ENCODE measurements around the gene CARMIL1.
"Not testable (repeated sequence)": the region's sequence is repeated elsewhere in the genome, so short reads cannot be mapped to it uniquely, and the experiment has no call there.

The CARMIL1 gene

DNA sequence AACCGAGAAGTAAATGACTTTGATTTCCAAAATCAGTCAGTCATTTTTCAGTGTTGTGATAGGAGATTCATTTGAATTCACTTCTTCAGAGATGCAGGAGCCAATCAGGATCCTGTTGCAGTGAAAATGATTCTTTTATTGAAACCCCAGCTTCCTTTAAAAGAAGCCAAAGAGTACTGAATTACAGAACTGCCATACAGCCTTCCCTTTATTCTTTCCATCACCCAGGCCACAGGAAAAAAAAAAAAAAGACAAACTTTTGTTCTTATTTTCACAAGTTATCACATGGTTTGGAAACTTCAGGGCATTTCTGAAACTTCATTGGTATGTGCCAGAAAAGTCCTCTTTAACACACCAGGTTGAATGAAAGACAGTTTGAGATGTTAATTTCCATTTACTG is 1.8 kb upstream of the CARMIL1 start:
- DNase-seq (ENCODE audit: low read depth in 2 of 2, low spot score in 1 of 2): no peak

DNA sequence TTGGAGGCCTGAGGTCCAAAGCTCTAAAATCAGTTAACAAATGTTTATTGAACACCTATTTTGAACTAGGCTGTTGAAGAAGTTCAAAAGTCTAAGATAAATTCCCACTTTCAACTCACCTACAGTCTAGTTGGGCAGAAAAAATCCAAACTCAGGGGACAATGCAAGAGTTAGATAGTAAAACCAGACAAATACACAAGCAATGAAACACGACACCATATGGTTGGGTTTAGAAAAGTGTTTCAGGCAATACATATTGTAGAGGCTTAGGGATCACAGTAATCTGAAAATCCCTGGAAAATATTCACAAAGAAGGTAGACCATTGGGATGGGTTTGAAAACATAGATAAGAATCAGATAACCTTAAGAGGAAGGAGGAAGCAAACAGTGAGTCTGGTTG is 1.3 kb upstream of the CARMIL1 start:
- no peak for DNase-seq (ENCODE audit: low read depth in 2 of 2, low spot score in 1 of 2)

DNA sequence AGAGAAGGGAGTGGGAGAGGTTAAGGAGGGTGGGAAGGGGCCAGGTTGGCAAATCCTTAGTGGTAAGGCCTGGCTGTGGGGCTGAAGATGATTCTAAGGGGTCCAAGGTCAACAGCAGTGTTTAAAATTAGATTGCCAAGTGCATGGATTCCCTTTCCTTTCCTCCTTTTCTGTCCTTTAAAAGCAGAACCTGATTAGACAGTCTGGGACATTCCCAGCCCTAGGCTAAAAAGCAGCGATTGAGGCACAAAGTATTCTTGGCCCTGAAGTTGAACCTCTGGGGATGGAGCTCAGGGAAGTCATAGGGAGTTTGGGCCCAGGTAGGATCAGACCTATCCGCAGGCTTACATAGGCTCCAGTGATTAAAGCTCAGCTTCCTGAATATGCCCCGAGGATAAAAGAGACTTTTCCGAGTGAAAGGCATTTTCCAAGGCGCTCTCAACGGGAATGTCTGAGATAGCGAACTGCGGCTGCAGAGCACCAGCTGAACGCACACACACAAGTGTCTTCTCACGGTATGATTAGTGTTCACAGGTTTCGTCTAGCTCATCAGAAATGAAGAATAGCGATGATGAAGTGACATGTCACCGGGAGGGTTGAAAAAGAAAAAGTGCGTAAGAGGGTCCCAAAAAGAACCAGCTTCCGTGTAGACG is 787 bp upstream of the CARMIL1 start:
- DNase-seq (ENCODE audit: low read depth in 2 of 2, low spot score in 1 of 2): no peak

DNA sequence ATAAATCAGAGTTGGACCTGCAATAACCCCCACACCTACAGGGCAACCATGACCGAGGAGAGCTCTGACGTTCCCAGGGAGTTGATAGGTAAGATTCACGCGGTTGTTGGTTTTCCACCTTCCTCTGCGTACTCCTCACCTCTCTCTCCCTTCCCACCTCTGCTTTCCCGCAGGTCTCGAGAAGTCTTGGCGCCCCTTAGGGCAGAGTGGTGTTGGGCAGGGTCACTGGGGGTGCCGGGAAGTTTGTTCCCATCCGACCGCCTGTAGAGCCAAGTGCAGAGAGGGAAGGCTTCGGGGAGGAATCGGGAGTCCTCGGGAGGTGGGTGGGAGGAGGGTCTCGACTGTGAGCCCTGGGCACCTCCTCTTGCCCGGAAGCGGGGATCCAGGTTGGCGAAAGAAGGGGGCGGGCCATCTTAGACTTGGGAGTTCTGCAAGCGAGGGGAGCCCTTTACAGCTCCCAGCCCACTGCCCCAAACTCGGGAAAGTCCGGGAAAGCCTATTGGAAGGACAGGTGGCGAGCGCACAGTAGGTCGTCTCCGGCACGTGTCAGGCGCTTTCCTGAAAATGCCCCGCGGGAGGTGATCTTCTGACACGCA is 672 bp downstream of the CARMIL1 start:
- DNase-seq (ENCODE audit: low read depth in 2 of 2, low spot score in 1 of 2): no peak

DNA sequence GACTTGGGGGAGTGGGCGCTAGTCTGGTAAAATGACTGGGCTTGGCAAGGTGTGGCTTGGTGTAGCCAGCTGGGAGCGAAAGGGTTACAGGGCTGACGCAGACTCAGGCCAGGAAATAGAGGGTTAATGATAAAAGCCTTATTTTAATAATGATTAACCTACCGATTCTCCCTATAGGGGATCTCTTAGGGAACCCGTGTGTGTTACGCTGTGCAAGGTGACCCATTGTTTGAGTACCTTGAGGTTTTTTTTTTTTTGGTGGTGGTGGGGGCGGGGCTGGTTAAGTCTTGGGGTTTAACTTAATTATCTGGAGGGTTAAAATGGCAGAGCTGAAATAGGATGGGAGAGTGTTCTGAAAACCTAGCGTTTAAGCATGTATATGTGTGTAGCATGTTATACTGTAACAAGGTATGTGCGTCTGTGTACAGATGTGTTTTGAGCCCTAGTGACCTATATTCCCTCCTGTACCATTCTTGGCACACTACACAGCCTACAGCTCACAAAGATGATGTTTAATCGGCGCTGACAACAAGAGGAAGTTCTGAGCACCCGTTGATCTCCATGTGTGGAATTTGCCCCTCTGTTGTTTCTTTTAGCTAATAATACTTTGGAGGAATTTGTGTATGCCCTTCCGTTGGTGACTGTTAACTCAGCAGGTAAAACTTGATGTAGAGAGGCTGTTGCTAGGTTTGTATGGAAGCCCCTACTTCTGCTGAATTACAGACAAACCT is 1.3 kb downstream of the CARMIL1 start:
- DNase-seq (ENCODE audit: low read depth in 2 of 2, low spot score in 1 of 2): no peak

DNA sequence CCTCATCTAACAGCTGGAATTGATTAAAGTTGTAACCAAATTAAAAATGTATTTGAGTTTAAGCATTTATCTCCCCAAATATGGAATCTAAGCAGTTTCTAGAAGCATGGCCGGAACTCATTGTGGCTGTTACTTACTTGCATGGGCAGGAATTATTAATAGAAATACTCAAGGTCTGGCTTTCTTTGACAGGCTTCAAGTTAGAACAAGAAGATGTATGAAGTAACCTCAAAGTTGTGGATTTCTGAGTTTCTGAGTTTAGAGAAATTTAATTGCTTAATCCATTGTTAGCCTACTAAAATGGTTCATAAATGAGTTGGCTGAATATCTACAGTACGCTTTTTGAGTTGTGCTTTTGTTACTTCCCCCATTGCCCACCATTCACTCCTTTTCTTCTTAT is 7.7 kb downstream of the CARMIL1 start:
- no peak for DNase-seq (ENCODE audit: low read depth in 2 of 2, low spot score in 1 of 2)

DNA sequence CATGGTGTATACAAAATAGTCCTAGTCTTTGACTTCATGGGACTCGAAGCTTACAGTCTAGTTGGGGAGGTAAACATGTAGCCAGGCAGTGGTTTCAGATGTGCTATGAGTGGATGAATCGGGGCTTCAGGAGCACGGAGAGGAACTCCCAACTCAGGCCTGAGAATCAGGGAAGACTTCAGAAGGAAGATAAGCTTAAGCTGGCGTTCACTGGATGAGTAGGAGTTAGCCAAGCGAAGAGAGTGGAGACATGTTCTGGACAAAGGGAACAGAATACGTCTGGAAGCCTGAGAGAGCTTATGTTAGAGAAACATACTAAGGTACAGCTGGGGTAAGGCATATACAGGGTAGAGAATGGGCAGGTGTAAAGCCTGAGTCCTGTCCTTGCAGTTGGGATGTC is 8.8 kb downstream of the CARMIL1 start:
- DNase-seq (ENCODE audit: low read depth in 2 of 2, low spot score in 1 of 2): no peak

DNA sequence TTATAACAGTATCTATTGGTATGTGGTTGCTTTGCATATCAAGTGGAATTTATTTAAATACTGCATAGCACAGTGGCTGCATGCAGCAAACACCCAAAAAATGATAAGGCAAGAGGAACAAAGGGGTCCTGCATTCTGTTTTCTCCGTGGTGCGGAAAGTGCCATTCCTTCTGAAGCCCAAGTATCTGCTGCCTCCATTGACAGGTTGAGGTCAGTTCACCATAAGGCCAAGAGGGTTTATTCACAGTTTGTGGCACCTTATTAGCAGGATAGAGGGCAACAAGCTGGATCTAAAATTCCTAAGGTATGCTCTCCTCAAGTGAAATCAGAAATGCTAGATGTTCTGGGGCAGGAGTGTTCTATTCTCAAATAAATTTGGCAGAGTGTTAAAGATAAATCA is 9.3 kb downstream of the CARMIL1 start:
- no peak for DNase-seq (ENCODE audit: low read depth in 2 of 2, low spot score in 1 of 2)

DNA sequence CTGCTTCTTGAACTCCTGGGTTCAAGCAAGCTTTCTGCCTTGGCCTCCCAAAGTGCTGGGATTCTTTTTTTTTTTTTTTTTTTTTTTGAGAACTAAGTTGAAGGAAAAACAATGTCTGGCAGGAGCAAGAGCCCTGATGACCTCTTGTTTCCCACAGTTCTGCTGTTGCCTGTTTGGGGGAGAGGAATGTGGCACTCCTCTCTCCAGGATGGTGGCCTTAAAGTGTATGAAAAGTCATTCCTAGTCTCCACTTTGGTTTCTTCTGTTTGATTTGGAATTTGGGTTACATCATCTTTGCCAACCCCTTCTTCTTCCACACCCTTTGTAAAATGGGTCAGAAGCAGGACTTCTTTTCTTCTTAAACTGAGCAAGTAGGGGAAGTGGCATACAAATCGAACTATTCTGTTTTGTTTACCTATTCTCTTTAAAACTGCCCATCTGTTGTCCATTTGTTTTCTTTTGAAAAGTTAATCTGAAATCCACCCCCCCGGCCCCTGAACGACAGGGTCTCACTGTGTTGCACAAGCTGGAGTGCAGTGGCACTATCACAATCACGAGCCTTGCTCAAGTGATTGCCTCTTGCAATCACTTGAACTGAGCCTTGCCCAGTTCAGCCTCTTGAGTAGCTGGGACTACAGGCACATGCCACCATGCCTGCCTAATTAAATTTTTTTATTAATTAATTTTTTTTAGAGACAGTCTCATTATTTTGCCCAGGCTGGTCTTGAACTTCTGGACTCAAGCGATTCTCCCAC is 11.3 kb downstream of the CARMIL1 start:
- no peak for DNase-seq (ENCODE audit: low read depth in 2 of 2, low spot score in 1 of 2)

DNA sequence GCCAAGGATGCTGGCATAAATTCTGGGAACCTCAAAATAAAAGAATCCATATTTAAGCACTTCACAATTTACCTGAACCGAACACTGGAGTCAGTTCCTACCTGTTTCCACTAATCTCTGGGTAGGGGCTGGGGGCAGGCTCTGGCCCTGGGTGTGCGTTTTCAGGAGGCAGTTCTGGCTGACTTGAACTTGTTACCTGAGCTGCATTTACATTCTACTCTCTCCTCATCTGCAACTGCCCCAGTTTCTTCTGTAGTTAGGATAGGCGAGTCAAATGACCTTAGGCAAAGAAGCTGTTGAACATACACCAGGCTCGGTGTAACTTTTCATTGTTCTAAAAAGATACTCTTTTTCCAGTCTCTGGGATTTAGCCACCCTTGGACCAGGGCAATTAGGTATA is 13.2 kb downstream of the CARMIL1 start:
- no peak for DNase-seq (ENCODE audit: low read depth in 2 of 2, low spot score in 1 of 2)

DNA sequence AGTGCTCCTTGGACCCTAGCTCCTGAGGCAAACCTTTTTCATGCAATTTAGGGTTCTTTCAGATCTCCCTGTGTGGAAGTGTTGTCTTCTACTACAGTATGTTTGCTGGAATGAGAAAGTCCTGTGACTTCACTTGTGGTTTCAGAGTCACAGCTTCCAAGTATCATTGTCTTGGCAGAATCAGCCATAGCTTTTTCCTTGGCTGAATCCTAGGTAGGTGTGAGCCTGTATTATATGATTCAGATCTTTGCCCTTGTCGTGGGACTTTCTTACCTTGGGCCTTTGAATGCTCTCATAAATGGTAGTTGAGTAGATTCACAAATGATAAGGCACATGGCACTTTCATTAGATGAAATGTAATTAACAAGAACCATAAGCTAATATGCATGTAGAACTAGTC is 16.5 kb downstream of the CARMIL1 start:
- no peak for DNase-seq (ENCODE audit: low read depth in 2 of 2, low spot score in 1 of 2)

DNA sequence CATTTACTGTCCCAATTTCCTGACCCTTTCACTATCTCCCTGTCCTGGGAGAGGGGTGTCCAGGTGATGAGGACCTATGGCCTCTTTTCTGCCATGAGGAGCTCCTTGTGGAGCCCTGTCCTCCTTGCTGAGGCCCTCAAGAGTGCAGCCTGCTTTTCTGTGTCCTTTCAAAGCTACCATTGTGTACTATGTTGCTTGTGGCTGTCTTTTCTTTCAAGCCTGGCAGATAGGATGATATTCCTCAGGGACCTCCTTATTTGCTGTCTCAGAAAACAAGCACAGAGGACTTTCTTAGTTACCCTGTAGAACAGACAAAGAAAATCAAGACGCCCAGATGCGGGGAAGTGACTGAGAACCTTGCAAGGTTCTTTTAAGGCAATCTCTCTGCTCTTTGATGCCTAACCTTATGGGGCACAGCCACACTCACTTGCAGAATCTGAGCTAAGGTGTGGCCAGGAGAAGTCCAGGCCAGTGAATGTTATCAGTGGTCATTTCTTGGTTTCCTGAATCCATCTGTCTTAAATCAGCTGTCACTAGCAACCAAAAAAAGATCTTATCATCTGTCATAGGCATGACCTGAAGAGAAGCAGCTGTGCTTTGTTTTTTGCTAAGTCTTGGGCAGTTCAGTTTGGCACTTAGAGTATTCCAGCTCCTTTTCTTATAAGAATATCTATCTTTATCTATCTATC is 17.2 kb downstream of the CARMIL1 start:
- no peak for DNase-seq (ENCODE audit: low read depth in 2 of 2, low spot score in 1 of 2)

DNA sequence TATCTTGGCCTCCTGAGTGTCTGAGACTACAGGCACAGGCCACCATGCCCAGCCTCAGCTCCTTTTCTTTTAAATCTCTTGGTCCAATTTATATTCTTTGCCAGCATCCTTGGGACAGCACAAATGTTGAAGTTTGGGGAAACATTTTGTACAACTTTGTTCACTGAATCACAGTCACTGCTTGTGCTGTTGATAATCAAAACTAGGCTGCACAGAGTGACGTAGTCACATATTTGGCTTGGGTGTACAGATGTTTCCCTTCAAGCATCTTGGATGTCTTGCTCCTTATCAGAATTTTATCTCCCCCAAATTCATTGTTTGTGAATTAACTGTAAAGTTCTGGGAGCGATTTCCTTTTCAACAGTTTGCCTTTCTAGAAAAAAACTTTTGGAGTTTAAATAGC is 17.9 kb downstream of the CARMIL1 start:
- no peak for DNase-seq (ENCODE audit: low read depth in 2 of 2, low spot score in 1 of 2)

DNA sequence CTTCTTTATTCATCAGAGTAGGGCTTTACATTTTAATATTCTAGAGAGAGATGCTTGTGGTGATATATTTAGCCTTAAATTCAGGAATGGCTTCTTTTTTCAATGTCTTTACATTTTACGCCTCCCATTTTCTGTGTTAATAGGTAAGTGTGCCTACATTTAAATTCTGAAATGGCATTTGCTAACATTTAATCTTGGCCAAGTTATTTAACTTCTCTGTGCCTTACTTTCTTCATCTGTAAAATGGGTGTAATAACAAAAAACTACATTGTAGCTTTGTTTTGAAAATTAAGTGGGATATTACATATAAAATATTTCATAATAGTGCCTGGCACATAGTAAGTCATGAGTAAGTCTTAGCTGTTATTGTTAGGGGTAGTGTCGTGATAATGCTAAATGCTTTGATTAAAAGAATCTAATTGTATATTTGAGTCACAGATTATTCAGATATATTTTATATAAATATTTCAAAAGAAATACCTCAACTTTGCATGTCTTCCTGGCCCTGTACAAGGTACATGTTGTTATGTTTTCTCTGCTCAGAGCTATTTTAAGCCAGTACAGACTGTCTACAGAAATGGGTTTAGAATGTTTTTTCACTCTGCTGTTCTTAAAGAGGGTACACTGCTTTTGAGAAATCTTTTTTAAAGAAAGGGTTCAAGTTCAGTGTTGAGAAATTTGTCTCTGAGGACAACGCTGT is 18.8 kb downstream of the CARMIL1 start:
- DNase-seq (ENCODE audit: low read depth in 2 of 2, low spot score in 1 of 2): no peak

DNA sequence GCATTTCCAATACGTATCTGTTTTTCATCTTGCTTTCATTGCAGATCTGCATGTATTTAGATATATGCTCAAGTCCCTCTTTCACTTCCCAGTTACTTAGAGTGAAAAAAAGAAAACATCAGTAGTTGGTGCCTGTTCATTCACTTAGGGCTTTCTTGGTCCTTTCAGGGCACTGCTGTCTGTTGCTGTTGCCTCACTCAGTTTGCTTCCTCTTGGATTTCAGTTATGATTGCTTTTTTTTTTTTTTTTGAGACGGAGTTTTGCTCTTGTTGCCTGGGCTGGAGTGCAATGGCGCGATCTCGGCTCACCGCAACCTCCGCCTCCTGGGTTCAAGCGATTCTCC is 19.3 kb downstream of the CARMIL1 start:
- DNase-seq (ENCODE audit: low read depth in 2 of 2, low spot score in 1 of 2): not testable (repeated sequence)

DNA sequence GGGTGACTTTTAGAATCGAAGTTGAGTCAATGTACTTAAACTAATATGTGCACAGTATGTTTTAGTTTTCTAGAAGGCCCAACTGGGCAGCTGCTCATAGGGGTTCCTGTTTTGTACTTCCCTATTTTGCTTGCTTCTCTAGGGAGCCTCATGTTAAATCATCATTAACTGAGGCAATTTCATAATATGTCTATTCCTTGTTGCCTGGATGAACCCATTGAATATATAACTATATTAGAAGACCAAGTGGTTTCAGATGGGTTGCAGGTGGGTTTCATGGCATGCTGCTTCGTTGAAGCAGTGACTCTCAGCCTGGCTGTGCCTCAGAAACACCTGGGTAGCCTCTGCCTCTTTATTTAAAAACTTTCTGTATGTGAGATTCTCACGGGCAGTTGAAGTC is 22.2 kb downstream of the CARMIL1 start:
- DNase-seq (ENCODE audit: low read depth in 2 of 2, low spot score in 1 of 2): no peak

DNA sequence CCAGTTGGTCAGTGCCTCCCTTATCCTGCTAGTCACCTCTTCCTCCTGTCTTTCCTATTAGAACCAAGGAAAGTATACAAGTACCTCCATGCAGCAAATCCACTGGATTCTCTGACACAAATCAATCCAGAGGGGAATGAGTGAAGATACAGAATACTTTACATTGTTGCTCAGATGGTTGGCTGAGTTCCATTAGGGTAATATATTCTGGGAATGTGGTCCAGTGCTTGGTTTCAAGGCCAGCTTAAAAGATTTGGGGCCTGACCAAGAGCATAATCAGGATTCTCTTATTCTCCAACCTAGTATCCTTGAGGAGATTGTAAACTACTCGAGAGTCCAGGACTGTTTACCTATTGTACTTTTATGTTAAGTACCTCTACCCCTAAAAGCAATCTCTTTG is 23.0 kb downstream of the CARMIL1 start:
- no peak for DNase-seq (ENCODE audit: low read depth in 2 of 2, low spot score in 1 of 2)

DNA sequence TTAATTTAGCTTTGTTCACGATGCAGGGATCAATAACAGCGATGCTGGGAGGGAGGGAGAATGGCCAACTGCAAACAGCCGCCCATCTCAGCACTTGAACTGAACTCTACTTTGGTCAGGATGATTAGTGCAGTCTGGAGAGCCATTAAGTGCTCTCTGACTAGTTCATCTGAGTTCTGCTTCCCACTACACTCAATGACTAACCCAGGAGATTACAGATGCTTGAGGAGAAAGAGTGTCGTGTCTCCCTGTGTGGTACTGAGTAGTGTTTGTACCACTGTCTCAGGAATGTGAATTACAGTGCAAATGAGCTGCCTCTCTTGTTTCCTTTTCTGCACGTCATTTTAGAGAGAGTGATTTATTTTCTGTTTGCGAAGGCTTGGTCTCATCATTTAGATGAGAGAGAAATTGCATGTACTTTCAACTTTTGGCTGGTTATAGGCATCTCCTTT is 23.5 kb downstream of the CARMIL1 start:
- DNase-seq (ENCODE audit: low read depth in 2 of 2, low spot score in 1 of 2): no peak

DNA sequence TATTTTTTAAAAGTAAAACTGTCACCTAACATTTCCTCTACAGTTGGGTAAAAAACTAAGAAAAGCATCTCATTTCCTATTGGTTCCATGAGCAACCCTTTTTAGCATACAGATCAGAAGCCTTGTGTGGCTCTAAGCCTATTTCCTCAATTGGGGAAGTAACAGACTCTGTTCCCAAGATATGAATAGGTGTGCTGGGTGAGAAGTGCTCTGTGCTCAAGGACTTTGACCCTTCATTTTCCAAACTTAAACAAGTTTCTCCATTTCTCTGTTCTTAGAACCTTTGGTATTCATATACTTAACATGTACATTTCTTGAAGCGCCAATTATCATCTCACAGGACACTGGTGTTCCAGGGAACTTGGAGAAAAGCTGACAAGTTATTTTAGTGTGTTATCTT is 24.1 kb downstream of the CARMIL1 start:
- DNase-seq (ENCODE audit: low read depth in 2 of 2, low spot score in 1 of 2): no peak

DNA sequence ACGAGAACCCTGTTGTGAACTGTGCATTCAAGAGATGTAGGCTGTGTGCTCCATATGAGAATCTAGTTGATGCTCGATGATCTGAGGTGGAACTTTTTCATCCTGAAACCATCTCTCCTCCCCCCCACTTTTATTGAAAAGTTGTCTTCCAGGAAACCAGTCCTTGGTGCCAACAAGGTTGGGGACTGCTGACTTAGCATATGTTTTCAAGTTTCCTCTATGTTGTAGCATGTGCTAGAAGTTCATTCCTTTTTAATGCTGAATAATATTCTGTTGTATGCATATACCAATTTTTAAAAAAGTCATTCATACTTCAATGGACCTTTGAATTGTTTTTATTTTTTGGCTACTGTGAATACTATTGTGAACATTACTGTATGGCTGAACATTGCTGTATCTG is 27.2 kb downstream of the CARMIL1 start:
- no peak for DNase-seq (ENCODE audit: low read depth in 2 of 2, low spot score in 1 of 2)

Measured in stimulated activated CD8-positive, alpha-beta memory T cell treated with anti-CD3 and anti-CD28 coated beads, Interleukin-4, amount 100 ng/mL, for 1 hour (primary cell).